ENCODE results near the gene FAM222B.

Gene FAM222B

DNA sequence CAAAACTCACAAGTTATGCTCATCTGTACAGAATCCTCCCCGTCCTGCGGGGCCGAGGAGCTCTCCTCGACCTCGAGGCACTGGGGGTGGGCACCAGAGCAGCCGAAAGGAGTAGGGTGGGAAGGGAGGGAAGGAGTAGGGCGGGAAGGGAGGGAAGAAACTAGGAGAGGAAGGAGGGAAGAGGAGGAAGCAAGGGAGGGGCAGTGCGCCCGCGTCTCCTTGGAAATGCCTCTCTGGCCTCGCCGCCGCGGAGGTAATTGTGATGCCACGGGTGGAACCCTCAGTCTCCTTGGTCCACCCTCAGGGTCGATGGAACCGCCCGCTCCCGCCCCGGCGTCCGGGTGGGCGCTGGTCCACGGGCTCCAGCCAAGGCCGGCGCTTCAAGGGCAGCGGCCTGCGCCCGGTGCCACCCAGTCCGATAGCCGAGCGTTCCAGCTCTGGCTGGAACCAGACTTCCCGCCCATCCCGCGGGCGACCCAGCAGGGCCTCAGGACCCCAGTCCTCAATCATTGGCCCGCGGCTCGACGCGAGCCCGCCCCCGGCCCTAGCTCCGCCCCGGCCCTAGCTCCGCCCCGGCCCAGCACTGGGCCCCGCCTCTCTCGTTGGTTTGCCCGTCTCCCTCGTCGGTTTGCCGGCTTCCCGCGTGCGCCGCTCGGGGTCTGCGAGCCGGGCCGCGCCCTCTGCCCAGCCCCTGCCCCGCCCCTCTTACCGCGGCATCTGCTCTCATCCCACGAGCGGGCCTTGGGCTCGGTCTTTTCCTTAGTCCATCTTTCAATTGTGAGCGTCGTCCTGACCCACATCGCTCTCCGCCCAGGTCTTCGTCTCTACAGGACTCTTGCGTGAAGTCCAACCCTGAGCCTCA, 131.5 kb downstream of the FAM222B start:
- peak; percentile 89 for DNase-seq

DNA sequence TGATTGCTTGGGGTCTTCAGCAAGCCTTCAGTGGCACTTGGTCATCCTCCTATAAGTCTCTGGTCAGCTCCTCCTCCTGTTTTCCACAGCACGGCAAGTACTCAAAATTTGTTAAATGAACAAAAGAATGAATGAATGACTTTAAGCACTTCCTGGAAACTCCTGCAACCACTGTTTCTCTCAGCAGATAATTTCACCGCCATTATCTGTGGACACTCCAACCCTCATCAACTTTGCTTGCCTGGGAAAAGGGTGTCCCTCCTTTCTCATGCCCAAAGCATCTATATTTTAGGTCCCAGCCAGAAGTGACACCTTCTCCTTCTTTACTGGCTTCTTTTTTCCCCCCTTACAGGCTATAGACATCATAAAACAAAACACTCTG, 135.3 kb downstream of the FAM222B start:
- no peak for DNase-seq

DNA sequence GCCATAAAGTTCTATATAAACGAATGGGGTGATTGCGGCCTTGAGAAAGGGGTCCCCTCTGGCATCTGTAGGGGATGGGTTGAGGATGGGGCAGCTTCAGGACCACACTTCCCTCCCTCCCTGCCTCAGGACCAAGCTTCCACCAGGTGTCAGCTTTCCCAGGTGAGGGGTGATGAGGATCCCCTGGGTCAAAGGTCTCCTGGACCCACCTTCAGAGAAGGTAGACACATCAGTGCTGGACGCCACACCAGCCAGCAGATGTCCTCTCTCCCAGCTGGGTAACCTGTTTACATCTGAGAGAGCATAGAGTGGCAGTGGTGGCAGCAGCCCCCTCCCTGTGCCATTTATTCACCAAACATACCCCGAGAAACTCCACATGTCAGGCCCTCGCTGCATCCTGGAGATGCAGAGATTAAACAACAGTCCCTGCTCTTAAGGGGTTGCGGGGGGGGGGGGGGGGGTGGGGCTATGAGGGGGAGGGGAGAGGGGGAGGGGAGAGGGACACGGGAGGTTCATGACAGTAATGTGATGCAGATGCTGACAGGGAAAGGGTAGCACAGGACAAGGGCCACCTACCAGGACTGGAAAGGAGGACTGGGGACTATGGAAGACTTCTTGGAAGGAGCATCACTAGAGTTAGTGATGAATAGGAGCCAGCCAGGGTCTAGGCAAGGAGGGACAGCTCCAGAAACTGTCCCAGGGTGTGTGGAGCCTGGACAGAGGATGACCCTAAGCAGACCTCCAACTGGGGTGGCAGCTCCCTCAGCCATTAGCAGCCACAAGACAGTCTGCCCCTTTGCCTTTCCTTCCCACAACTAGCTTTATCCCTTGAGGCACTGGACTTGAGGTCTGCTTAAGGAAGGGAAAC, 135.9 kb downstream of the FAM222B start:
- DNase-seq: no peak

Data from MV-4-11 (cell line).